ENCODE data around the gene PTTG1. TPM values are rescaled to one million over a fixed set of nuclear protein-coding genes. Genes with fewer than 3 reads are reported as not detected.

Gene PTTG1
- total and polyA plus RNA-seq, 4 donors = 0.75 to 84.0 (median 5.6) TPM

DNA sequence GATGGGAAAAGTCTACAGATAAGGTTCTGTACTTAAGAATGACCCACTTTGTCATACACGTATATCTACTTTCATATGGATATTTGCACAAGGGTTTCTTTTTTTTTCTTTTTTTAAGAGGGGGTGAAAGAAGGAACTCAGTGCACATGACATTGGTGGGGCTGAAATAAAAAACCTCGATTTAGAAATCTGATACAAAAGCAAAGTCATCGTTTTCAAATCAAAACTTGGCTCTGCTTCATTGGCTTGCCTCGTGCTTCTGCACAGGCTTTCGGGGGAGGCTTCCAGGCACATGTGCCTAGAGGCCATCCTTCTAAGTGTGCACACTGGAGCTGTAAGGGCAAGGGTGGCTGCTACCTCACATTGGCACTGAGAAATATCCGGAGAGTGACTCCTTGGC lies 31.1 kb downstream of the PTTG1 start:
- Histone ChIP-seq H3K27me3 (ENCODE audit: control insufficient read depth in 4 of 4, insufficient read depth in 4 of 4, low read length in 3 of 4) (peaks cover 0 to 2% (median 0%) of the 10 kb centered on the region in 4 donors), H3K4me3 (ENCODE audit: low read depth in 1 of 3, low read length in 3 of 3) (no peak overlapping the region), H3K9me3 (ENCODE audit: control insufficient read depth in 4 of 4, low read length in 3 of 4) (no peaks in the 10 kb centered on the region), H3K36me3 (ENCODE audit: control insufficient read depth in 4 of 4, insufficient read depth in 3 of 4, low read depth in 1 of 4, low read length in 3 of 4) (no peaks in the 10 kb centered on the region), H3K27ac (ENCODE audit: low read depth in 1 of 2, low read length in 2 of 2) (no peak overlapping the region), H3K9ac (ENCODE audit: low read depth in 1 of 2, low read length in 2 of 2) (no peak overlapping the region), H3K4me1 (ENCODE audit: control insufficient read depth in 4 of 4, insufficient read depth in 4 of 4, low read length in 3 of 4) (no peaks in the 10 kb centered on the region)
- WGBS = 70% methylated on average over 6 of the region's 6 CpGs
- TF ChIP-seq YY1 (IDR thresholded peaks at IDR 0.05) (no peak), FOXA1 (IDR thresholded peaks at IDR 0.05) (no peak), RAD21 (IDR thresholded peaks at IDR 0.05) (no peak), FOXA2 (IDR thresholded peaks at IDR 0.05) (no peak), HNF4G (IDR thresholded peaks at IDR 0.05) (no peak), GABPA (IDR thresholded peaks at IDR 0.05 in 1 of 2, conservative IDR thresholded peaks at IDR 0.05 in 1 of 2) (no peak)
- TF ChIP-seq, protein P1, sequence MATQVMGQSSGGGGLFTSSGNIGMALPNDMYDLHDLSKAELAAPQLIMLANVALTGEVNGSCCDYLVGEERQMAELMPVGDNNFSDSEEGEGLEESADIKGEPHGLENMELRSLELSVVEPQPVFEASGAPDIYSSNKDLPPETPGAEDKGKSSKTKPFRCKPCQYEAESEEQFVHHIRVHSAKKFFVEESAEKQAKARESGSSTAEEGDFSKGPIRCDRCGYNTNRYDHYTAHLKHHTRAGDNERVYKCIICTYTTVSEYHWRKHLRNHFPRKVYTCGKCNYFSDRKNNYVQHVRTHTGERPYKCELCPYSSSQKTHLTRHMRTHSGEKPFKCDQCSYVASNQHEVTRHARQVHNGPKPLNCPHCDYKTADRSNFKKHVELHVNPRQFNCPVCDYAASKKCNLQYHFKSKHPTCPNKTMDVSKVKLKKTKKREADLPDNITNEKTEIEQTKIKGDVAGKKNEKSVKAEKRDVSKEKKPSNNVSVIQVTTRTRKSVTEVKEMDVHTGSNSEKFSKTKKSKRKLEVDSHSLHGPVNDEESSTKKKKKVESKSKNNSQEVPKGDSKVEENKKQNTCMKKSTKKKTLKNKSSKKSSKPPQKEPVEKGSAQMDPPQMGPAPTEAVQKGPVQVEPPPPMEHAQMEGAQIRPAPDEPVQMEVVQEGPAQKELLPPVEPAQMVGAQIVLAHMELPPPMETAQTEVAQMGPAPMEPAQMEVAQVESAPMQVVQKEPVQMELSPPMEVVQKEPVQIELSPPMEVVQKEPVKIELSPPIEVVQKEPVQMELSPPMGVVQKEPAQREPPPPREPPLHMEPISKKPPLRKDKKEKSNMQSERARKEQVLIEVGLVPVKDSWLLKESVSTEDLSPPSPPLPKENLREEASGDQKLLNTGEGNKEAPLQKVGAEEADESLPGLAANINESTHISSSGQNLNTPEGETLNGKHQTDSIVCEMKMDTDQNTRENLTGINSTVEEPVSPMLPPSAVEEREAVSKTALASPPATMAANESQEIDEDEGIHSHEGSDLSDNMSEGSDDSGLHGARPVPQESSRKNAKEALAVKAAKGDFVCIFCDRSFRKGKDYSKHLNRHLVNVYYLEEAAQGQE (IDR thresholded peaks at IDR 0.05) = no peak
- TF ChIP-seq, protein P2, sequence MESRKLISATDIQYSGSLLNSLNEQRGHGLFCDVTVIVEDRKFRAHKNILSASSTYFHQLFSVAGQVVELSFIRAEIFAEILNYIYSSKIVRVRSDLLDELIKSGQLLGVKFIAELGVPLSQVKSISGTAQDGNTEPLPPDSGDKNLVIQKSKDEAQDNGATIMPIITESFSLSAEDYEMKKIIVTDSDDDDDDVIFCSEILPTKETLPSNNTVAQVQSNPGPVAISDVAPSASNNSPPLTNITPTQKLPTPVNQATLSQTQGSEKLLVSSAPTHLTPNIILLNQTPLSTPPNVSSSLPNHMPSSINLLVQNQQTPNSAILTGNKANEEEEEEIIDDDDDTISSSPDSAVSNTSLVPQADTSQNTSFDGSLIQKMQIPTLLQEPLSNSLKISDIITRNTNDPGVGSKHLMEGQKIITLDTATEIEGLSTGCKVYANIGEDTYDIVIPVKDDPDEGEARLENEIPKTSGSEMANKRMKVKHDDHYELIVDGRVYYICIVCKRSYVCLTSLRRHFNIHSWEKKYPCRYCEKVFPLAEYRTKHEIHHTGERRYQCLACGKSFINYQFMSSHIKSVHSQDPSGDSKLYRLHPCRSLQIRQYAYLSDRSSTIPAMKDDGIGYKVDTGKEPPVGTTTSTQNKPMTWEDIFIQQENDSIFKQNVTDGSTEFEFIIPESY (IDR thresholded peaks at IDR 0.05) = no peak
- DNase-seq (ENCODE audit: low spot score) = no peak

DNA sequence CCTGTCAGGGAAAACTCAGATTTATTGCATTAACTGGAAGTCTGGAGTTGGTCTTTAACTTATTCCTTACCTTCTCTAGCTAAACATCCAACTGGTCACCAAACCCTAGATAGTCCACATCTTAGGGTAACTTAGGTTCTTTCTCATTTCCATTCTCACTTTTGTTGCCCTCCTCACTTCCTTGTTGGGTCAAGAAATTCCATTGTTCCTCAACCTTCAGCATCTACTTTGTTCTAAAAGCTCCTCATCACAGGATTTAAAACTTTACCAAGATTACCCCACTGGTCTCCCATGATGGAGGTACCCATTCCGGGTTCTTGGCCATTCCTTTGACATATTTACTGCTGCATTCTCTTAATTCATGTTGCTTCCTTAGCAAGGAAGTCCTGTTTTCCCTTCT lies 32.1 kb downstream of the PTTG1 start:
- DNase-seq (ENCODE audit: low spot score) = no peak
- H3K4me1 ChIP-seq (ENCODE audit: control insufficient read depth in 4 of 4, insufficient read depth in 4 of 4, low read length in 3 of 4) = no peaks in the 10 kb centered on the region
- no peaks in the 10 kb centered on the region for H3K36me3 ChIP-seq (ENCODE audit: control insufficient read depth in 4 of 4, insufficient read depth in 3 of 4, low read depth in 1 of 4, low read length in 3 of 4)
- H3K4me3 ChIP-seq (ENCODE audit: low read depth in 1 of 3, low read length in 3 of 3) = no peak overlapping the region
- no peaks in the 10 kb centered on the region for H3K9me3 ChIP-seq (ENCODE audit: control insufficient read depth in 4 of 4, low read length in 3 of 4)
- H3K9ac ChIP-seq (ENCODE audit: low read depth in 1 of 2, low read length in 2 of 2) = no peak overlapping the region
- WGBS = 64% methylated on average over 1 of the region's 1 CpG
- H3K27ac ChIP-seq (ENCODE audit: low read depth in 1 of 2, low read length in 2 of 2) = no peak overlapping the region
- H3K27me3 ChIP-seq (ENCODE audit: control insufficient read depth in 4 of 4, insufficient read depth in 4 of 4, low read length in 3 of 4) = peaks cover 0 to 2% (median 0%) of the 10 kb centered on the region in 4 donors
- no peak for TF ChIP-seq TAF1 (conservative IDR thresholded peaks at IDR 0.05)
- TF ChIP-seq JUND (IDR thresholded peaks at IDR 0.05) = no peak
- no peak for TF ChIP-seq FOXA2 (IDR thresholded peaks at IDR 0.05)
- no peak for TF ChIP-seq SP1 (IDR thresholded peaks at IDR 0.05)
- no peak for TF ChIP-seq YY1 (IDR thresholded peaks at IDR 0.05)
- TF ChIP-seq, protein P1 (IDR thresholded peaks at IDR 0.05) = no peak
- TF ChIP-seq HNF4G (IDR thresholded peaks at IDR 0.05) = no peak
- no peak for TF ChIP-seq RAD21 (IDR thresholded peaks at IDR 0.05)
- TF ChIP-seq EGR1 (IDR thresholded peaks at IDR 0.05; ENCODE audit: low read depth in 2 of 2) = no peak
- no peak for TF ChIP-seq HNF4A (conservative IDR thresholded peaks at IDR 0.05)
- TF ChIP-seq, protein P2 (IDR thresholded peaks at IDR 0.05) = no peak
- TF ChIP-seq FOXA1 (IDR thresholded peaks at IDR 0.05) = no peak
- TF ChIP-seq, protein P3, sequence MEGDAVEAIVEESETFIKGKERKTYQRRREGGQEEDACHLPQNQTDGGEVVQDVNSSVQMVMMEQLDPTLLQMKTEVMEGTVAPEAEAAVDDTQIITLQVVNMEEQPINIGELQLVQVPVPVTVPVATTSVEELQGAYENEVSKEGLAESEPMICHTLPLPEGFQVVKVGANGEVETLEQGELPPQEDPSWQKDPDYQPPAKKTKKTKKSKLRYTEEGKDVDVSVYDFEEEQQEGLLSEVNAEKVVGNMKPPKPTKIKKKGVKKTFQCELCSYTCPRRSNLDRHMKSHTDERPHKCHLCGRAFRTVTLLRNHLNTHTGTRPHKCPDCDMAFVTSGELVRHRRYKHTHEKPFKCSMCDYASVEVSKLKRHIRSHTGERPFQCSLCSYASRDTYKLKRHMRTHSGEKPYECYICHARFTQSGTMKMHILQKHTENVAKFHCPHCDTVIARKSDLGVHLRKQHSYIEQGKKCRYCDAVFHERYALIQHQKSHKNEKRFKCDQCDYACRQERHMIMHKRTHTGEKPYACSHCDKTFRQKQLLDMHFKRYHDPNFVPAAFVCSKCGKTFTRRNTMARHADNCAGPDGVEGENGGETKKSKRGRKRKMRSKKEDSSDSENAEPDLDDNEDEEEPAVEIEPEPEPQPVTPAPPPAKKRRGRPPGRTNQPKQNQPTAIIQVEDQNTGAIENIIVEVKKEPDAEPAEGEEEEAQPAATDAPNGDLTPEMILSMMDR (IDR thresholded peaks at IDR 0.05; ENCODE audit: low read depth, low read length, missing input control) = no peak
- TF ChIP-seq, protein P4, sequence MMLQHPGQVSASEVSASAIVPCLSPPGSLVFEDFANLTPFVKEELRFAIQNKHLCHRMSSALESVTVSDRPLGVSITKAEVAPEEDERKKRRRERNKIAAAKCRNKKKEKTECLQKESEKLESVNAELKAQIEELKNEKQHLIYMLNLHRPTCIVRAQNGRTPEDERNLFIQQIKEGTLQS (IDR thresholded peaks at IDR 0.05) = no peak
- TF ChIP-seq GABPA (IDR thresholded peaks at IDR 0.05 in 1 of 2, conservative IDR thresholded peaks at IDR 0.05 in 1 of 2) = no peak
- TF ChIP-seq RXRA (IDR thresholded peaks at IDR 0.05) = no peak
- TF ChIP-seq, protein P5, sequence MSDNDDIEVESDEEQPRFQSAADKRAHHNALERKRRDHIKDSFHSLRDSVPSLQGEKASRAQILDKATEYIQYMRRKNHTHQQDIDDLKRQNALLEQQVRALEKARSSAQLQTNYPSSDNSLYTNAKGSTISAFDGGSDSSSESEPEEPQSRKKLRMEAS (IDR thresholded peaks at IDR 0.05) = no peak

Data from liver (tissue), 9 donors.